ENCODE measurements around the gene POU2AF1. TPM values are rescaled to one million over a fixed set of nuclear protein-coding genes. Genes with fewer than 3 reads are reported as not detected.

Gene POU2AF1
- total RNA-seq, 1 donor from 2014 or later, result not detected

DNA sequence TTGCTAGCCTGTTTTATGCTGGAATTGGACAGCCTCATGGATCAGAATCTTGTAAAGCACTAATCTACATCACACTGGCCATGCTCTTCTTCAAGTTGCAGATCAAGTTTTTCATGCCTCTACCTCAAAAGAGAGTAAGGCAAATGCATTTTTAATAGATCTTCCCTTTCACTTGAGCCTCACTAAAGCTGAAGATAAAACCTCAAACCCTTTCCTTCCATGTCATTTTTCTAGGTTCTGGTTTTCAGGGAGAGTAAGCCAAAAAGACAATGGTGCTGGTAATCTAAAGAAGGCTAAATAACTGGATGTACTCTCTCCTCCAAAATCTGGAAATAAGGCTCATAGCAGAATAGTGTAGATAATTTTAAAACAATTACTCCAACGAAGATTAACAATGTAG, 28.3 kb downstream of the POU2AF1 start:
- TF ChIP-seq, protein P1, sequence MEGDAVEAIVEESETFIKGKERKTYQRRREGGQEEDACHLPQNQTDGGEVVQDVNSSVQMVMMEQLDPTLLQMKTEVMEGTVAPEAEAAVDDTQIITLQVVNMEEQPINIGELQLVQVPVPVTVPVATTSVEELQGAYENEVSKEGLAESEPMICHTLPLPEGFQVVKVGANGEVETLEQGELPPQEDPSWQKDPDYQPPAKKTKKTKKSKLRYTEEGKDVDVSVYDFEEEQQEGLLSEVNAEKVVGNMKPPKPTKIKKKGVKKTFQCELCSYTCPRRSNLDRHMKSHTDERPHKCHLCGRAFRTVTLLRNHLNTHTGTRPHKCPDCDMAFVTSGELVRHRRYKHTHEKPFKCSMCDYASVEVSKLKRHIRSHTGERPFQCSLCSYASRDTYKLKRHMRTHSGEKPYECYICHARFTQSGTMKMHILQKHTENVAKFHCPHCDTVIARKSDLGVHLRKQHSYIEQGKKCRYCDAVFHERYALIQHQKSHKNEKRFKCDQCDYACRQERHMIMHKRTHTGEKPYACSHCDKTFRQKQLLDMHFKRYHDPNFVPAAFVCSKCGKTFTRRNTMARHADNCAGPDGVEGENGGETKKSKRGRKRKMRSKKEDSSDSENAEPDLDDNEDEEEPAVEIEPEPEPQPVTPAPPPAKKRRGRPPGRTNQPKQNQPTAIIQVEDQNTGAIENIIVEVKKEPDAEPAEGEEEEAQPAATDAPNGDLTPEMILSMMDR (conservative IDR thresholded peaks at IDR 0.05), result no peak
- H3K4me1 Mint-ChIP-seq, result peaks cover 4% of the 10 kb centered on the region
- H3K27ac Mint-ChIP-seq (ENCODE audit: unreplicated experiment), result no peak overlapping the region

DNA sequence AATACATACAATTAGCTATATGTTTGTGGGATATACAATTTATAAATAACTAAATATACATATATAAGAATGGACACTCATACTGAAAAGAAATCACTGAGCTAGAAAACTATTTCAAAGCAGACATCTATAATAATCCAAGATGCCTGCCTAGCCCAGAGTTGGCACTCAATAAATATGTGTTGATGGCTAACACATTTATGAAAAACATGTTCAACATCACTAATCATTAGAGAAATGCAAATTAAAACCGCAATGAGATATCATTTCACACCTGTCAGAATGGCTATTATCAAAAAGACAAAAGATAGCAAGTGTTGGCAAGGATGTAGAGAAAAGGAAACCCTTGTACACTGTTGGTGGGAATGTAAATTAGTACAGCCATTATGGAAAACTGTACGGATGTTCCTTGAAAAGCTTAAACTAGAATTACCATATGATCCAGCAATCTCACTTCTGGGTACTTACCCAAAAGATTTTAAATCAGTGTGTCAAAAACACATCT, 29.8 kb downstream of the POU2AF1 start:
- Mint-ChIP-seq H3K4me3 (no peak overlapping the region), H3K9me3 (no peaks in the 10 kb centered on the region), H3K27me3 (ENCODE audit: low read depth) (no peaks in the 10 kb centered on the region), H3K36me3 (ENCODE audit: low read depth) (no peaks in the 10 kb centered on the region), H3K4me1 (peaks cover 4% of the 10 kb centered on the region), H3K27ac (ENCODE audit: unreplicated experiment) (no peak overlapping the region)
- TF ChIP-seq, protein P1 (conservative IDR thresholded peaks at IDR 0.05), result no peak
- no peak for DNase-seq (ENCODE audit: low read depth, low spot score)

More for the DNA sequence above, 28.3 kb downstream of the POU2AF1 start:
- H3K27me3 Mint-ChIP-seq (ENCODE audit: low read depth), result no peaks in the 10 kb centered on the region
- no peaks in the 10 kb centered on the region for H3K9me3 Mint-ChIP-seq
- H3K4me3 Mint-ChIP-seq, result no peak overlapping the region
- H3K36me3 Mint-ChIP-seq (ENCODE audit: low read depth), result no peaks in the 10 kb centered on the region
- no peak for DNase-seq (ENCODE audit: low read depth, low spot score)

DNA sequence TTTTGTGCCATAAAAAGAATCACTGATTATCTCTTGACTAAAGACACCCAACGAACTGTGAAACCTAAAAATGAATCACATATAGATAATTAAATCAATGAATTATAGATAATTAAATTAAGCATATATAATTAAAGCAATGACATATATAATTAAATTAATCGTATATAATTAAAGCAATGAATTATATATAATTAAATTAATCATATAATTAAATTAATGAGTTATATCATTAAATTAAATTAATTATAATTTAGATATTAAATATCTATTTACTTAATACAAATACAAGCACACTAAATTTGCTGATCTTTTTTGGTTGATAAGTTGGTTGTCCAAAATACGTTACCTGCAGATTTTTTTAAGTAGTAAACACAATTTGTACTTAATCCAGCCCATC, 30.9 kb downstream of the POU2AF1 start:
- H3K27me3 Mint-ChIP-seq (ENCODE audit: low read depth), result peaks cover 2% of the 10 kb centered on the region
- H3K27ac Mint-ChIP-seq (ENCODE audit: unreplicated experiment), result no peak overlapping the region
- no peak overlapping the region for H3K4me3 Mint-ChIP-seq
- peaks cover under 1% of the 10 kb centered on the region for H3K4me1 Mint-ChIP-seq
- no peaks in the 10 kb centered on the region for H3K36me3 Mint-ChIP-seq (ENCODE audit: low read depth)
- no peak for DNase-seq (ENCODE audit: low read depth, low spot score)
- peaks cover 3% of the 10 kb centered on the region for H3K9me3 Mint-ChIP-seq
- TF ChIP-seq, protein P1 (conservative IDR thresholded peaks at IDR 0.05), result no peak

DNA sequence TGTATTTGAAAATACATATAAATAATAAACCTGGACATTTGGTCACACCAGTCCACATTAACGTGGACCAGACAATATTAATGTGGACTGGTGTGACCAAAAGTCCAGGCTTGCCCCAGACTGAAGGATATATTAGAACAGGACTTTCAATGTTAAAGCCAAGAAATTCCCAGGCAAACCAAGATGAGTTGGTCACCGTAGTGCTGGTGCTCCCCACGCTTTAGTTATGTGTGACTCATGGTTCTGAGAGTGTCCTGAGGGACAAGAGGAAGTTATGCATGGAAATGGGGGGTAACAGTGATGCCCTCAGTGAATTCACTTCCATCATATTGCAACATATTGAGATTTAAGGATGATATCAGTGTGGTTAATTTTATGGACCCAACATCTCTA, 31.4 kb downstream of the POU2AF1 start:
- Mint-ChIP-seq H3K27me3 (ENCODE audit: low read depth) (peaks cover 2% of the 10 kb centered on the region), H3K4me3 (no peak overlapping the region), H3K27ac (ENCODE audit: unreplicated experiment) (no peak overlapping the region), H3K9me3 (peaks cover 3% of the 10 kb centered on the region), H3K4me1 (no peaks in the 10 kb centered on the region), H3K36me3 (ENCODE audit: low read depth) (no peaks in the 10 kb centered on the region)
- TF ChIP-seq, protein P1 (conservative IDR thresholded peaks at IDR 0.05), result no peak
- DNase-seq (ENCODE audit: low read depth, low spot score), result no peak

DNA sequence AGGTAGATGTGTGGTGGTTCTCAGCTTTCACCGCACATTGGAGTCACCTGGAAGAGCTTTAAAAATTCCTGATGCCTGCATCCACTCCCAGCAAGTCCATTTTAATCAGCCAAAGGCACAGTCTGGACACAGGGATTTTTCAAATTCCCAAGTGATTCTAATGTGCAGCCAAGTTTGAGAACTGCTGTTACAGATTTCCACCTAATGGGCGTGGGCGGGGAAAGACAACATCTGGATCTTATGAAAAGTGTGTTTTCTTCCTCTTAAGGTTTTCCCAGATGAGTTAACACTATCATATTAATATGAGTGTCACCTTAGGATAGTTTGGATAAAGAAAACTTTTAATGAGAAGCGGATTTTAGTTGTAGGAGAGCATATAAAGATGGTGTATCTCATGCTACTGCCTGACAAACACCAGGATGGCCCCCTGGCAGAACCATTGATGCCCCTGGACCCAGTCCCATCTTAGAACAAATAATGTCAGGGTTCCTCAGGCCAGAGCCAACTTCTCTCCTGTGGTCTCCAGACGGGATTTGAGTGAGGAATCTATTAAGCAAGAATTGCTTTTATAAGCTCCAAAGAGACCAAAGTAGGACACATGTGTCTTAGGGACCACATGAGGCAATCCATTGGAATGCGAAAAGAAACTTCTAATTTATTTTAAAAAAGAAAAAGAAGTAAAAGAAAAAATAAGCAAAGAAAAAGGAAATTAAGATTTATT, 31.9 kb downstream of the POU2AF1 start:
- Mint-ChIP-seq H3K4me3 (no peak overlapping the region), H3K4me1 (no peaks in the 10 kb centered on the region), H3K27ac (ENCODE audit: unreplicated experiment) (no peak overlapping the region), H3K36me3 (ENCODE audit: low read depth) (no peaks in the 10 kb centered on the region), H3K27me3 (ENCODE audit: low read depth) (peaks cover 2% of the 10 kb centered on the region), H3K9me3 (peaks cover 3% of the 10 kb centered on the region)
- TF ChIP-seq, protein P1 (conservative IDR thresholded peaks at IDR 0.05), result no peak
- DNase-seq (ENCODE audit: low read depth, low spot score), result no peak
